GM12878 (cell line): Measurements from ENCODE around the gene SPTBN1. TPM values are rescaled to one million over a fixed set of nuclear protein-coding genes. Genes with fewer than 3 reads are reported as not detected.

Experiments
- ATAC-seq: fragments of 200-7000 bp; cut with Tn5 transposase; 3 replicates; pipeline ENCODE4 v1.9.1; 2020; ENCODE audit warnings: mild to moderate bottlenecking, moderate library complexity
- BruUV-seq: library from RNA; stranded (reverse); fragments of 400-500 nt; replicated peaks from 2 replicates; lab custom pipeline; 2021; lab: Mats Ljungman, UMichigan
- CTCF ChIA-PET: fragments of 300-600 bp; sonication (Branson Sonifier 250); formaldehyde crosslinking; extraction: SDS; loops from one replicate; lab custom pipeline; 2021; ENCODE audit warnings: inconsistent platforms; lab: Yijun Ruan, JAX
- POLR2A ChIA-PET: fragments of 350-600 bp; formaldehyde crosslinking; extraction: SDS; loops from one replicate; lab custom pipeline; 2021; ENCODE audit warnings: inconsistent platforms; lab: Charles Lee
- RAD21 ChIA-PET: fragments of 300-600 bp; sonication (Branson Sonifier 250); formaldehyde crosslinking; loops from one replicate; lab custom pipeline; 2023; ENCODE audit warnings: antibody characterized with exemption; ENCODE audit not compliant: unreplicated experiment; lab: Charles Lee
- SMC1A ChIA-PET: fragments of 300-600 bp; sonication (Branson Sonifier 250); formaldehyde crosslinking; loops from one replicate; lab custom pipeline; 2023; ENCODE audit not compliant: unreplicated experiment, uncharacterized antibody; lab: Charles Lee
- DNase-seq: peaks from one replicate; pipeline ENCODE4 v3.0.0-alpha.2; 2011; ENCODE audit warnings: low read depth, low spot score
- FAIRE-seq: peaks from 3 replicates; lab custom pipeline; 2011; peaks lifted over from hg19 to GRCh38; lab: Jason Lieb, UNC
- H2AFZ ChIP-seq: 2 replicates; pipeline ENCODE4 v1.6.0; 2011; ENCODE audit warnings: low read depth, low read length, control low read depth; ENCODE audit not compliant: control insufficient read depth
- H3K27ac ChIP-seq: 2 replicates; pipeline ENCODE4 v1.5.1; 2011; ENCODE audit warnings: control low read depth; ENCODE audit not compliant: control insufficient read depth, insufficient read depth
- H3K27me3 ChIP-seq, 2 experiments: replicated peaks in 1 of 2; 2 replicates each; pipeline versions ENCODE4 v1.6.0 to v1.6.1; 2011; ENCODE audit warnings: low read length in 1 of 2; ENCODE audit not compliant: control insufficient read depth in 2 of 2, insufficient read depth in 2 of 2
- H3K36me3 ChIP-seq, 2 experiments: 2 replicates each; pipeline ENCODE4 v1.5.1; 2011; ENCODE audit warnings: low read length in 1 of 2; ENCODE audit not compliant: control insufficient read depth in 2 of 2, insufficient read depth in 2 of 2
- H3K4me1 ChIP-seq: 2 replicates; pipeline ENCODE4 v1.6.1; 2011; ENCODE audit warnings: mild to moderate bottlenecking, low read length, moderate library complexity, mixed read lengths; ENCODE audit not compliant: control insufficient read depth, insufficient read depth
- H3K4me2 ChIP-seq: 2 replicates; pipeline ENCODE4 v1.6.0; 2011; ENCODE audit warnings: control low read depth; ENCODE audit not compliant: control insufficient read depth, insufficient read depth
- H3K4me3 ChIP-seq: fragments of 200-600 bp; sonication (generic); 2 replicates; pipeline ENCODE4 v1.5.1; 2016
- H3K79me2 ChIP-seq: 2 replicates; pipeline ENCODE4 v1.6.0; 2011; ENCODE audit warnings: low read length; ENCODE audit not compliant: control insufficient read depth, insufficient read depth
- H3K9ac ChIP-seq: 2 replicates; pipeline ENCODE4 v1.8.0; 2011; ENCODE audit warnings: low read length, control low read depth, mixed read lengths; ENCODE audit not compliant: control insufficient read depth, insufficient read depth
- H3K9me3 ChIP-seq: replicated peaks from 3 replicates; pipeline ENCODE4 v1.5.1; 2011; ENCODE audit warnings: mild to moderate bottlenecking, low read length; ENCODE audit not compliant: control insufficient read depth, insufficient read depth
- H4K20me1 ChIP-seq: 2 replicates; pipeline ENCODE4 v1.6.0; 2011; ENCODE audit not compliant: control insufficient read depth, insufficient read depth
- ASH2L ChIP-seq: fragments of 300-600, 200-600 bp; sonication (generic); IDR thresholded peaks from 2 replicates; pipeline ENCODE4 v1.6.1; 2017; ENCODE audit warnings: low read depth, mild to moderate bottlenecking, borderline replicate concordance
- CHD2 ChIP-seq: IDR thresholded peaks from 2 replicates; pipeline ENCODE4 v1.6.1; 2011; ENCODE audit warnings: low read depth, low read length, improper control_type of control experiment, borderline replicate concordance
- EGR1 ChIP-seq, 2 experiments: IDR thresholded peaks; 1 replicate in 1 of 2; 2 replicates in 1 of 2; pipeline ENCODE4 v1.6.1; 2011 to 2012; ENCODE audit warnings: low read depth in 2 of 2, low read length in 2 of 2, borderline replicate concordance in 1 of 2, mild to moderate bottlenecking in 1 of 2, moderate library complexity in 1 of 2
- JUNB ChIP-seq: IDR thresholded peaks from 2 replicates; pipeline ENCODE4 v1.6.1; 2016; ENCODE audit warnings: antibody characterized with exemption, mild to moderate bottlenecking
- MYC ChIP-seq: IDR thresholded peaks from 2 replicates; pipeline ENCODE4 v1.6.1; 2011; ENCODE audit warnings: mild to moderate bottlenecking, low read length, moderate library complexity, inconsistent platforms; ENCODE audit not compliant: insufficient read depth, insufficient replicate concordance, insufficient read length, severe bottlenecking
- NFIC ChIP-seq: IDR thresholded peaks from 2 replicates; pipeline ENCODE4 v1.6.1; 2012; ENCODE audit warnings: low read depth, mild to moderate bottlenecking, inconsistent platforms, low read length, moderate library complexity
- POLR2AphosphoS2 ChIP-seq: IDR thresholded peaks from 2 replicates; pipeline ENCODE4 v1.6.1; 2011; ENCODE audit warnings: low read depth, mild to moderate bottlenecking, low read length, improper control_type of control experiment, moderate library complexity
- SMAD5 ChIP-seq: IDR thresholded peaks from 2 replicates; pipeline ENCODE4 v1.6.1; 2016; ENCODE audit warnings: antibody characterized with exemption, low read depth
- SPI1 ChIP-seq: IDR thresholded peaks from 2 replicates; pipeline ENCODE4 v1.6.1; 2011; ENCODE audit warnings: low read depth, mild to moderate bottlenecking, low read length, moderate library complexity, borderline replicate concordance; ENCODE audit not compliant: insufficient read depth
- WRNIP1 ChIP-seq: IDR thresholded peaks from 2 replicates; pipeline ENCODE4 v1.6.1; 2011; ENCODE audit warnings: low read depth, low read length, improper control_type of control experiment, borderline replicate concordance
- ZNF384 ChIP-seq: IDR thresholded peaks from 2 replicates; pipeline ENCODE4 v1.6.1; 2012; ENCODE audit warnings: low read depth, mild to moderate bottlenecking, low read length, improper control_type of control experiment, borderline replicate concordance
- WGBS: methylation state at CpG from one replicate; pipeline ENCODE4 v1.1.6; 2016; ENCODE audit warnings: low lambda C conversion rate; ENCODE audit not compliant: insufficient replicate concordance, insufficient coverage; ENCODE audit errors: missing lambda C conversion rate; 5-methylcytosine and 5-hydroxymethylcytosine counted together
- in situ Hi-C: fragments of 300-500 bp; cut with MboI; formaldehyde crosslinking; loops from 9 replicates; pipeline ENCODE4 v1.14.3; 2018; ENCODE audit warnings: mixed read lengths
- intact Hi-C: fragments of 100-400 bp; cut with micrococcal nuclease; formaldehyde crosslinking; loops from one replicate; pipeline ENCODE4 v1.14.2; 2022; ENCODE audit not compliant: unreplicated experiment
- polyA plus RNA-seq, 11 experiments: library from polyadenylated mRNA; depleted of rRNA in 4 of 11; unstranded in 6 of 11; stranded (reverse) in 5 of 11; fragments of >200 nt; fragmentation: Nextera tagmentation in 4 of 11; fragmentation: Illumina TruSeq in 1 of 11; extraction: Ambion mirVana in 4 of 11; extraction: Trizol in 1 of 11; gene quantifications; 1 replicate in 1 of 11; 2 replicates in 10 of 11; pipeline versions ENCODE4 v1.2.1 to v1.2.3, GENCODE V29; 2011 to 2016; ENCODE audit warnings: inconsistent platforms in 2 of 11, missing spikeins in 2 of 11, low read depth in 1 of 11
- total RNA-seq, 4 experiments: library from RNA; depleted of rRNA in 3 of 4; stranded (reverse); fragments of >200 nt in 3 of 4; fragmentation: Illumina TruSeq in 1 of 4; extraction: Trizol in 1 of 4; gene quantifications; 2 replicates each; pipeline versions ENCODE4 v1.2.1 to v1.2.3, GENCODE V29; 2013 to 2021
- TF ChIP-seq, protein P1 (sequence below): IDR thresholded peaks from 2 replicates; pipeline ENCODE4 v1.6.1; 2012; ENCODE audit warnings: low read depth, low read length, improper control_type of control experiment
- TF ChIP-seq, protein P2 (sequence below): fragments of 450-650 bp; IDR thresholded peaks from 2 replicates; pipeline ENCODE4 v1.6.1; 2017; ENCODE audit warnings: borderline replicate concordance
- TF ChIP-seq, protein P3 (sequence below): IDR thresholded peaks from 2 replicates; pipeline ENCODE4 v1.6.1; 2011; ENCODE audit warnings: mild to moderate bottlenecking, low read depth, low read length, moderate library complexity; ENCODE audit not compliant: insufficient replicate concordance

SPTBN1 gene
- total and polyA plus RNA-seq, 10 of the 15 experiments (the other 5 are each of a cell fraction or from before 2014, with no cell fraction given), result 20.6 to 154 (median 76.7) TPM

GRCh38 chr2:54691445-54692135 is 235.5 kb downstream of the SPTBN1 start:
- CTCF ChIA-PET, result interaction anchor here (1.3 to 7.0 kb wide), 7 partner anchors 9 to 170 kb away, joined by 3 to 41 read pairs (median 5); no protein-coding TSS in a partner anchor
- in situ Hi-C loops, result no loop called here
- Histone ChIP-seq H3K9ac (no peak overlapping the region), H3K9me3 (no peaks in the 10 kb centered on the region; the same call in 2 of the 3 replicates), H3K27ac (no peak overlapping the region), H3K36me3 (no peaks in the 10 kb centered on the region), H3K4me3 (no peak overlapping the region), H3K4me1 (no peaks in the 10 kb centered on the region; the same call in 1 of the 2 replicates), H3K4me2 (no peak overlapping the region), H3K79me2 (no peaks in the 10 kb centered on the region), H3K27me3 (no peaks in the 10 kb centered on the region), H4K20me1 (no peaks in the 10 kb centered on the region; the same call in 1 of the 2 replicates), H2AFZ (no peak overlapping the region)
- POLR2A ChIA-PET, result interaction anchor here (1.1 kb wide), 1 partner anchor 18 kb away, joined by 3 read pairs; no protein-coding TSS in a partner anchor
- TF ChIP-seq CHD2 (no peak), EGR1 (IDR thresholded peaks at IDR 0.05; ENCODE audit: borderline replicate concordance in 1 of 2, low read depth in 2 of 2, low read length in 2 of 2) (no peak), SMAD5 (no peak), WRNIP1 (no peak), ASH2L (no peak), NFIC (no peak), JUNB (no peak), SPI1 (no peak), ZNF384 (no peak), POLR2AphosphoS2 (no peak), MYC (no peak)
- TF ChIP-seq, protein P1, sequence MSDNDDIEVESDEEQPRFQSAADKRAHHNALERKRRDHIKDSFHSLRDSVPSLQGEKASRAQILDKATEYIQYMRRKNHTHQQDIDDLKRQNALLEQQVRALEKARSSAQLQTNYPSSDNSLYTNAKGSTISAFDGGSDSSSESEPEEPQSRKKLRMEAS, result no peak
- TF ChIP-seq, protein P2, sequence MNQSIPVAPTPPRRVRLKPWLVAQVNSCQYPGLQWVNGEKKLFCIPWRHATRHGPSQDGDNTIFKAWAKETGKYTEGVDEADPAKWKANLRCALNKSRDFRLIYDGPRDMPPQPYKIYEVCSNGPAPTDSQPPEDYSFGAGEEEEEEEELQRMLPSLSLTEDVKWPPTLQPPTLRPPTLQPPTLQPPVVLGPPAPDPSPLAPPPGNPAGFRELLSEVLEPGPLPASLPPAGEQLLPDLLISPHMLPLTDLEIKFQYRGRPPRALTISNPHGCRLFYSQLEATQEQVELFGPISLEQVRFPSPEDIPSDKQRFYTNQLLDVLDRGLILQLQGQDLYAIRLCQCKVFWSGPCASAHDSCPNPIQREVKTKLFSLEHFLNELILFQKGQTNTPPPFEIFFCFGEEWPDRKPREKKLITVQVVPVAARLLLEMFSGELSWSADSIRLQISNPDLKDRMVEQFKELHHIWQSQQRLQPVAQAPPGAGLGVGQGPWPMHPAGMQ, result no peak
- TF ChIP-seq, protein P3, sequence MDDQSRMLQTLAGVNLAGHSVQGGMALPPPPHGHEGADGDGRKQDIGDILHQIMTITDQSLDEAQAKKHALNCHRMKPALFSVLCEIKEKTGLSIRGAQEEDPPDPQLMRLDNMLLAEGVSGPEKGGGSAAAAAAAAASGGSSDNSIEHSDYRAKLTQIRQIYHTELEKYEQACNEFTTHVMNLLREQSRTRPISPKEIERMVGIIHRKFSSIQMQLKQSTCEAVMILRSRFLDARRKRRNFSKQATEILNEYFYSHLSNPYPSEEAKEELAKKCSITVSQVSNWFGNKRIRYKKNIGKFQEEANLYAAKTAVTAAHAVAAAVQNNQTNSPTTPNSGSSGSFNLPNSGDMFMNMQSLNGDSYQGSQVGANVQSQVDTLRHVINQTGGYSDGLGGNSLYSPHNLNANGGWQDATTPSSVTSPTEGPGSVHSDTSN, result no peak
- no TSS peak for BruUV-seq
- no peak for ATAC-seq
- RAD21 ChIA-PET, result interaction anchor here (0.6 to 2.4 kb wide), 5 partner anchors 11 to 26 kb away, joined by 3 to 15 read pairs (median 5); no protein-coding TSS in a partner anchor
- no peak for FAIRE-seq
- WGBS, result 41% methylated on average over 8 of the region's 8 CpGs
- DNase-seq, result no peak
- intact Hi-C loops, result no loop called here
- SMC1A ChIA-PET, result interaction anchor here (0.7 to 5.0 kb wide), 9 partner anchors 8 to 580 kb away, joined by 3 to 34 read pairs (median 6); no protein-coding TSS in a partner anchor
